ENCODE data around the gene ENO2.

ENO2 gene

DNA sequence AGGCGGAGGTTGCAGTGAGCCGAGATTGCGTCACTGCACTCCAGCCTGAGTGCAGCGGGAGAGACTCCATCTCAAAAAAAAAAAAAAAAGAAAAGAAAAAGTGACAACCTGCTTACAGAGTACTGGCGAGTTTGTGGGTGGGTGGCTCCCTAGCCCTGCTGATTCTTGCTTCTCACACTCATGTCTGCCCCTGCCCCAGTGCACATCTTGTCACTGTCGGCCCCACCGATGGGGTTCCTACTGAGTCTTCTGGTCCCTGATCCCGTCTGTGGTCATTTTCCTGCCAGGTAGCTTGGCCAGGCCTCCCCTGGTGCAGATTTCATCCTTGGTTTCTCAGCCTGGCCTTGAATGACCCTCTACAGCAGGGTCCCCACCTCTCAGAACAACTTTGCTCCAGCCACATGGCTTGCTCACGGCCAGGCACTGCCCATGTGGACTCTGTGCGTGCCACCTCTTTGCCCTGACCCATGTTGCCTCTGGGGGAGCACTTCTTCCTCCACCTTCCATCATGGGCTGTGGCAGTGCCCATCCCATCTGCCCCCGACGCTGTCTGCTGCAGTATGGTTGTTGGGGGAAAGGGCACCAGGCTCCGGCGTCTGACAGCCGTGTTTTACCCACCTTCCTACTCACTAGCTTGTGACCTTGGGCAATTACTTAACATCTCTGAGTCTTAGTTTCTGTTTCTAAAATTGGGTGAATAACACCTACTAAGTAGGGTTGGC lies 34.7 kb downstream of the ENO2 start:
- DNase-seq (ENCODE audit: low read depth, low spot score): no peak

DNA sequence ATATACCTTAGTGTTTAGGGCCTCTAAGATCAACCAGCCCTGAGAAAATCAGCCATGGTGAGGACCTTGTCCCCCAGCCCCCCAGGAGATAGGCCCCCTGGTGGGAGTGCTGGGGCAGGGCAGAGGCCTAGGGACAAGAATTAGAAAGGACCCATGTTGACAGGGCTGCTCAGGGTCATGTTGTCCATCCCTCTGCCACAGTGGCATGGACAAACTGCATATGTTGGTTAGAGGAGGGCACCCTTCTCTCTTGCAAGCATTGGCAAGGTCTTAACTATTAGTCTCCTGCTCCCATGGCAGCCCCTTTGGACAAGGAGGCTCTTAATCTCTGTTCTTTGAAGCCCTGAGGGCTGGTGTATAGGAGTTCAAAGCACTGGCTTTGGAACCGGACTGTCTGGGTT lies 36.0 kb downstream of the ENO2 start:
- DNase-seq (ENCODE audit: low read depth, low spot score): peak; percentile 39

DNA sequence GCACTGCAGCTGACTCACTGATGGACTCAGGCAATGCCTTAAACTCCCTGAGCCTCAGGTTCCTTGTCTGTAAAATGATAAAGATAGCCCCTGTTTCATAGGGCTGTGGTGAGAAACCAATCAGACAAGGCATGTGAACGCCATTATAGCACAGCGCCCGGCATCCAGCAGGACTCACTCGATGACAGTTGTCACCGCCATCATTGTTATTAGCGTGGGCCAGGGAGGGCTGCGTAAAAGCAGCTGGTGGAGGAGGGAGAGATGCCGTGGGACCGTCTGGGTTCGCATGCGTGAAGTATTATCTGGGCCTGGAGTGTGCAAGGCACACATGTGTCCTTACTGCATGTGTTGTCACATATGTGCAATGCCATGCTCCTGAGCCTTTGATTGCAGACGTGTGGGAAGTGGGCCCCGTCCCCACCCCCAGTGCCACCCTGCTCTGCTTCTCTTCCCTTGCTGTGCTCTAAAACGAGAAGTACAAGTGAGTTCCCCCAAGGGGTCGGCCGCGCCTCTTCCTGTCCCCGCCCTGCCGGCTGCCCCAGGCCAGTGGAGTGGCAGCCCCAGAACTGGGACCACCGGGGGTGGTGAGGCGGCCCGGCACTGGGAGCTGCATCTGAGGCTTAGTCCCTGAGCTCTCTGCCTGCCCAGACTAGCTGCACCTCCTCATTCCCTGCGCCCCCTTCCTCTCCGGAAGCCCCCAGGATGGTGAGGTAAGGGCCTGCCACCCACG lies 36.6 kb downstream of the ENO2 start, which contains the start of gene PTPN6:
TSS of gene PTPN6 (plus strand) at position 546 of the 730 bp plus-strand sequence. CDS start at position 703, 157 bp downstream.
- no peak for DNase-seq (ENCODE audit: low read depth, low spot score)

DNA sequence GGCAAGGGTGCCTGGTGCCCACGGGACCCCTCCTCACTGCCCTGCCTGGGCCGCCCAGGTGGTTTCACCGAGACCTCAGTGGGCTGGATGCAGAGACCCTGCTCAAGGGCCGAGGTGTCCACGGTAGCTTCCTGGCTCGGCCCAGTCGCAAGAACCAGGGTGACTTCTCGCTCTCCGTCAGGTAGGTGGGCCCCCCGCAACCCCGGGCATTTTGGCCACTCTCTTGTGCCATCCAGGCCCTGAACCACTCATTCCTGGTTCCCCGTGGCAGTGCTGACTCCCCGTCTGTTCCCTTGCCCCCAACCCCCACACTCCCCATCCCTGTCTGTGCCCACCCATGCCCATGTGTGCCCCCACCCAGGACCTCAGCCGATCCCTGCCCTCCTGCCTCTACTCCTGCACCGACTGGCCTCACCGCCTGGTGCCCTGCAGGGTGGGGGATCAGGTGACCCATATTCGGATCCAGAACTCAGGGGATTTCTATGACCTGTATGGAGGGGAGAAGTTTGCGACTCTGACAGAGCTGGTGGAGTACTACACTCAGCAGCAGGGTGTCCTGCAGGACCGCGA lies 37.3 kb downstream of the ENO2 start:
- no peak for DNase-seq (ENCODE audit: low read depth, low spot score)

DNA sequence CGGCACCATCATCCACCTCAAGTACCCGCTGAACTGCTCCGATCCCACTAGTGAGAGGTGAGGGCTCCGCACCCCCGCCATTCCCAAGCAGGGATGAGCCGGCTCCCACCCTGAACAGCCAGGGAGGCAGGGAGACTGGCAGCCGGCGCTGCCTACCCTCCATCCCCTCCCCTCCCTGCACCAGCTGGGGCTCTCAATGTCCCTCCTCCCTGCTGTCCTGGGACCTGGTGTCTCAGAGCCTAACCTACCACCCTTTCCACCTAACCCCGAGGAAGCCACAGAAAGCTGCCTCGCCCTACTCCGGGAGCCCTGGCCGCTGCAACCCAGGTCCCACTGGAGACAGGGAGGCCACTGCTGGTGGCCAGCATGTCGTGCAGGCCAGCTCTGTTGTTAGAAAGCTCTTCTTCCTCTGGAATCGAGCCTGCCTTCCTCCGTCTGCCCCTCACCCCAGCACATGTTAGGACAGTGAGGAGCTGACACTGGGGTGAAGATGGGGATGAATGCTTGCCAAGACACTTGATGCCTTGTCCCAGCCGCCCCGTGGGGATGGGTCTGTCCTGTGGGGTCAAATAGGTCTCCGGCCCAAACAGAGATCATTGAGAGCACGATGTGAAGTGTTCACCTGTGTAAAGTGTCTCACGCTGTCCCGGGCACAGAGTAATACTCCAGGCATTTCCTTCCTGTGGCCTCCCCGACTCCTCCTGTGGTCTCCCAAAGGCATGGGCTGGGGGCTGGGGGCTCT lies 37.9 kb downstream of the ENO2 start:
- DNase-seq (ENCODE audit: low read depth, low spot score): no peak

DNA sequence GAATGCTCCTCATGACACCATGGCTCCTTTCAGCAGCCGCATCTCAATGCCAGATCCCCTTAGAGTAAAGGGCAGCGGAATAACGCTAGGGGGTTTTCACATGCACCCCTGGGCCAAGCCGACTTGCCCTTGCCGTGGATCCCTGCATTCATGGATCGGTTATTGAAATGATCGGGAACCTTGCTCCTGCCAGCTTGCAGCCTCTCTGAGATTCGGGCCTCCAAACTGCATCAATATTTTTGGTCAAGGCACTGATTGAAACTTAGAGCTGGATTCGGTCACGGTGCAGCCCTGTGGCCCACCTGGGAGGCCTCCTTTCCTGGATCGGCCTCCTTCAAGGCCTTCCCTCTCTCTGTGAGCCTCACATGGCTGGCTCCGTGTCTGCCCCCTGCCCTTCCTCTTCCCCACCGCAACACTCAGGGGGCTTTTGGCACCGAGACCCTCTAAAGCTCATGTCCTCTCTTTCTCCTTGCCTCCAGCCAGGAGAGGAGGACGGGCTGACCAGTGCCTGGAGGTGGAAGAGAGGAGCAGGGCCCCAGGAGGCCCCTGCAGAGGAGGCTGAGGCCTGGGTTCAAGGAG lies 38.6 kb downstream of the ENO2 start:
- no peak for DNase-seq (ENCODE audit: low read depth, low spot score)

DNA sequence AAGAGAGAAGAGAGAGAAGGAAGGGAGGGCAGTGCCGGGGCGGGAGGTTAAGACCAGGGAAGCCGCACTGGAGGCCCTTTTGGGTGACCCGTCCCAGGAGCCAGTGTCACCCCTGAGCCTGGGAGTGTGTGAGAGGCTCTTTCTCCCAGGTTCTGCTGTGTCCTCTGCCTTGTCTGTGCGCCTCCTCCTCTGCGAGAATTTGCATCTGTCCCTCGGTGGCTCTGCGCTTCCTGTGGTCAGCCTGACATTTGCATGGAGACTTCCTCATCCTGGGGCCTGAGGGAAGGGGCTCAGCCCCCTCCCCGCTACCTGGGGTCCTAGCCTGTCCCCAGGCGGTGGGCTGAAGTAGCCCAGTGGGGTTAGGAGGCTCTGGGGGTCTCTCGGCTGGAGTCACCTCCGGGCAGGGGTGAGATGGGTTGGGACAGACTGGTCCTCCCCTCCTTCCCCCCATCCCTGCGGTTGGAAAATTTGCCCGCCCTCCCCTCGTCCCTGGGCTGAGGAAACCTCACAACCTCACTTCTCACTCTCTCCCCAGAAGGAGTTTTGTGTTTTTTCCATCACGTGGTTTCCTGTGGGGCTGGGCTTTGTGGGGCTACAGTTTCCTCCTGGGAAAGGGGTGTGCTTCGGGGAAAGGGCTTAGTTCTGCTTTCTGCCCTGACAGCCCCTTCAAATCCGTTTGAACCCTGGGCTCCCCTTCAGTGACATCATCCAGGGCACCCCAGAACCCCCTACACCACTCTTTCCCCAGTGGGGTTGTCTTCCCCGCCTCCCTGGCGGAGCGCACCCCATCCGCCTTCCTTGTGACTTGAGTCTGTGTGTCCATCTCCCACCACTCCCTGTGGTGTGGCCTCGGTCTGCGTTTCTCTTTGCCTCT lies 39.3 kb downstream of the ENO2 start:
- DNase-seq (ENCODE audit: low read depth, low spot score): no peak

DNA sequence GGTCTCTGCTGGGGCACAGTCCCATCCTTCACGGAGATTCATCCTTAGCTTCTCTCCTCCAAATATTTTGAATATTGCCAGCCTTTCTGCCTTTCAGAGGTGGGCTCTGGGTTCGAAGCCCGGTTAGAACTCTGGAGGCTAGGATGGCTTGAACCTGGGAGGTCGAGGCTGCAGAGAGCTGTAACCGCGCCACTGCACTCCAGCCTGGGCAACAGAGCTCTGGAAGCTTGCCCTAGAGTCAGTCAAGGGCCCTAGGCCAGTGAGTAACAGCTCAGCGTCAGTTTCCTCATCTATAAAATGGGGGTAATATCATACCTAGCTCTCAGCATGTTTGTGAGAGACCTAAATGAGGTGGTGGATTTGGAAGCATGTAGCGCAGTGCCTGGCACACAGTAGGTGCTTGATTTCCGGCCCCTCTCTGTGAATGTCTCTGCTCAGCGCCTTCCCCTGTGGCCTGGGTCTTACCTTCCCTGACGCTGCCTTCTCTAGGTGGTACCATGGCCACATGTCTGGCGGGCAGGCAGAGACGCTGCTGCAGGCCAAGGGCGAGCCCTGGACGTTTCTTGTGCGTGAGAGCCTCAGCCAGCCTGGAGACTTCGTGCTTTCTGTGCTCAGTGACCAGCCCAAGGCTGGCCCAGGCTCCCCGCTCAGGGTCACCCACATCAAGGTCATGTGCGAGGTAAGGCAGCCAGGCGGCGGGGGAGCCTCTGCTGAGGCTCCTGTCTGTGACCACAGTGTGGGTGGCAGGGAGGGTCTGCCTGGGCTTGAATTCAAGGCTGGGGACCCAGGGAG lies 40.1 kb downstream of the ENO2 start:
- DNase-seq (ENCODE audit: low read depth, low spot score): no peak

DNA sequence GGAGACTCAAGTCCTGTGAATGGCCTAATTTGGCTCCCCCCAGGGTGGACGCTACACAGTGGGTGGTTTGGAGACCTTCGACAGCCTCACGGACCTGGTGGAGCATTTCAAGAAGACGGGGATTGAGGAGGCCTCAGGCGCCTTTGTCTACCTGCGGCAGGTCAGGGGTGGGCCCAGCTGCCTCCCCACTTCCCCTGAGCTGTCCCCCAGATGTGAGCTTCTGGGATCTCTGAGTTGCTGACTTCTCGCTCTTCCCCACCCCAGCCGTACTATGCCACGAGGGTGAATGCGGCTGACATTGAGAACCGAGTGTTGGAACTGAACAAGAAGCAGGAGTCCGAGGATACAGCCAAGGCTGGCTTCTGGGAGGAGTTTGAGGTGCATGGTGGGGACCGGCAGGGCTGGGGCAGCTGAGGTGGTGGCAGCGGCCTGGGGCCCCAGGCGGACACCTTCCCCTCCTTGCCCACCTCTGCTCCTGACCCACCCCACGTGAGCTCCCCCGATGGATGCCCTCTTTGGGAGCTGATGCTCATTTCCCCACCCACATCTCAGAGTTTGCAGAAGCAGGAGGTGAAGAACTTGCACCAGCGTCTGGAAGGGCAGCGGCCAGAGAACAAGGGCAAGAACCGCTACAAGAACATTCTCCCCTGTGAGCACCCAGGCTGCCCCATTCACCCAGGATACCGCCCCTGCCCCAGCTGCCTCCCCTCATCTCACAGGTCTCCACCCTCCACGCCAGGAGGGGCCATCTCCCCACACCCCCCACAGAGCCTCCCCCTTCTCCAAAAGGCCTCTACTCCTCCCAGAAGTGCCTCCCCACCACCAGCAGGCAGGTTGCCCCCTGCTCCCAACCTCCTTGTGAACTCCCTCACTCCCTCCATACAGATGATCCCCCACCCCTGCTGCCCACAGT lies 41.0 kb downstream of the ENO2 start:
- no peak for DNase-seq (ENCODE audit: low read depth, low spot score)

DNA sequence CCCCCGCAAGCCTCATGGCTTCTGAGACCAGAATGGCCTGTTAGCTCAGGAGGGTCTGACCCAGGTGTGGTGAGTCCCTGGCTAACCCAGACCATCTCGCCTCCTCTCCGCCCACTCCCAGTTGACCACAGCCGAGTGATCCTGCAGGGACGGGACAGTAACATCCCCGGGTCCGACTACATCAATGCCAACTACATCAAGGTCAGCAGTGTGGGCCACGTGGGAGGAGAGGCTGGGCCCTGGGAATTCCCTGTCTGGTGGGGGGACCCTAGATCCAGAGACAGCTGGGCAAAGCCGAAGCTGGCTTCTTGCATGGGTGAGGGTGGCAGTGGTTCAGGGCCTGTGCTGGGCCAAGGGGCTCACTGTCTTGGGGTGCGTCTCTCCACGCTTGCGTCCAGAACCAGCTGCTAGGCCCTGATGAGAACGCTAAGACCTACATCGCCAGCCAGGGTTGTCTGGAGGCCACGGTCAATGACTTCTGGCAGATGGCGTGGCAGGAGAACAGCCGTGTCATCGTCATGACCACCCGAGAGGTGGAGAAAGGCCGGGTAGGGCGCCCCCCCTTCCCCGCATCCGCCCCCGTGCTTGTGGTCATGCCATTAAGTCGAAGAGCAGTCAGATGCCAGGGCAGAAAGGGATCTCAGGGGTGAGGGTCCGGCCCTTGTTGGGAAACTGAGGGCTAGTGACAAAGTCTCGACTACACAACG lies 41.8 kb downstream of the ENO2 start:
- DNase-seq (ENCODE audit: low read depth, low spot score): no peak

DNA sequence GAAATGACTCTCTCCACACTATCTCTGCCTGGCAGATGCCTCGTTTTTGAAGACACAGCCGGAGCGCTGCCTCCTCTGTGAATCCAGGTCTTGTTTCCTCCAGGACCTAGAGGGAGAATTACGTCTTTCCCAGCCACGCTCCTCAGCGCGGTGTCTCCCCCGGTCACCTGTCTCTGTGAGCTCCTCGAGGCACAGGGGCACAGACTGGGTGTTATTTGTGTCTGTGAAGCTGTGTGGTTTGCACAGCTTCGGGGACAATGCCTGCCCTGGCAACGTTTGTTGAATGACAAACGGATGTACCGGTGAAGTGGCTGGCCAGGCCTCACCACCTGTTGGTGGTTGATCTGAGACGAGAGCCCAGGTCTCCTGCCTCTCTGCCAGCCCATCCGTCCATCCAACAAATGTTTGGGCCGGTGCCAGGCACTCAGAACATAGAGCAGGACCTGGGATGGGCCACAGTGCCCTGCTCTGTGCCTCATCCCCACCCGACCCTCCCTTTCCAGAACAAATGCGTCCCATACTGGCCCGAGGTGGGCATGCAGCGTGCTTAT lies 42.8 kb downstream of the ENO2 start:
- DNase-seq (ENCODE audit: low read depth, low spot score): no peak

DNA sequence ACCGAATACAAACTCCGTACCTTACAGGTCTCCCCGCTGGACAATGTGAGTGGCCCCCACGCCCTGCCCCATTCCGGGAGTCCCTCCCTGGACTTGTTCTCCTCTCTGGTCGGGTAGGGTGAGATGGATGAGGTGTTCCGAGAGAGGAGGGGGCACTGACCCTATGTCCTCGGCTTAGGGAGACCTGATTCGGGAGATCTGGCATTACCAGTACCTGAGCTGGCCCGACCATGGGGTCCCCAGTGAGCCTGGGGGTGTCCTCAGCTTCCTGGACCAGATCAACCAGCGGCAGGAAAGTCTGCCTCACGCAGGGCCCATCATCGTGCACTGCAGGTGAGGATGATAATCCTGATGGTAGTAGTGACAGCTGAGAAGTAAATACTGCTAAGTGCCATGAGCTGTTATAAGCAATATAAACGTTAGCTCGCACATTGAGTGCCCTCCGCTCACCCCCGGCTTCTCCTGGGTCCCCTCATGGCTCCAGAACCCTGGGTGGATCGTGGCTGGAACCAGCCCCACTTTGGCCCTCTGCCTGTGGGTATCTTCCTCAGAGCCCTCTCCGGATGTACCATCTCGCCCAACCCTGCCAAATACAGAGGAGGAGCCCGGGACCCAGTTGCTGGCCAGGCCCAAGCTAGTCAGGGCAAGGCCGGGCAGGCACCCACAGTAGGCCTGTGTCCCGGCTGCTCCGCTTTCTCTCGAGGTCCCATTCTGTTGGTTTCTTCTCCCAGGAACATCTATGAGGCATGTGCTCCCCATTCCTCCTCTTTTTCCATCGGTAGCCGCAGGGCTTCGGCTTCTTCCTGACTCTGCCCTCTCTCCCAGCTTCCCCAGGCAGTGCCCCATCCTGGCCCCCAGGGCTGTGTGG lies 43.6 kb downstream of the ENO2 start:
- no peak for DNase-seq (ENCODE audit: low read depth, low spot score)

DNA sequence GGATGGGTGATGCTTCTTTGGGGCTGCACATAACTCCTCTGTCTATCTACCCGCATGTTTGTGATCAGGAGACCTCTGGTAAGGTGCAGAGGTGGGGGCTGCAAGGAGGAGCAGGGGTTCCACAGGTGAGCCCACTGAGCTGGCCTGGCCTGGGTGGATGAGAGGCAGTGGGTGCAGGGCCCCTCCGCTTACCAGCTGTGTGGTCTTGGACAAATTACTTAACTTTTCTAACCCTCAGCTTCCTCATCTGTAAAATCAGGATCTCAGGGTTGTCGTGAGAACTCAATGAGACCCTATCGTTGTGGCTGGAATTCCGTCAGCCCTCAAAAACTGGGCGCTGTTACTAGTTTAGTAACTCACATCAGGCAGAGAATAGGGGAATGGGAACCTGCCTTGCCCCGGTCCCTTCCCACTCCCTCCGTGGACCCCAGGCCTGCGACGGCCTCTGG lies 44.3 kb downstream of the ENO2 start:
- DNase-seq (ENCODE audit: low read depth, low spot score): no peak

DNA sequence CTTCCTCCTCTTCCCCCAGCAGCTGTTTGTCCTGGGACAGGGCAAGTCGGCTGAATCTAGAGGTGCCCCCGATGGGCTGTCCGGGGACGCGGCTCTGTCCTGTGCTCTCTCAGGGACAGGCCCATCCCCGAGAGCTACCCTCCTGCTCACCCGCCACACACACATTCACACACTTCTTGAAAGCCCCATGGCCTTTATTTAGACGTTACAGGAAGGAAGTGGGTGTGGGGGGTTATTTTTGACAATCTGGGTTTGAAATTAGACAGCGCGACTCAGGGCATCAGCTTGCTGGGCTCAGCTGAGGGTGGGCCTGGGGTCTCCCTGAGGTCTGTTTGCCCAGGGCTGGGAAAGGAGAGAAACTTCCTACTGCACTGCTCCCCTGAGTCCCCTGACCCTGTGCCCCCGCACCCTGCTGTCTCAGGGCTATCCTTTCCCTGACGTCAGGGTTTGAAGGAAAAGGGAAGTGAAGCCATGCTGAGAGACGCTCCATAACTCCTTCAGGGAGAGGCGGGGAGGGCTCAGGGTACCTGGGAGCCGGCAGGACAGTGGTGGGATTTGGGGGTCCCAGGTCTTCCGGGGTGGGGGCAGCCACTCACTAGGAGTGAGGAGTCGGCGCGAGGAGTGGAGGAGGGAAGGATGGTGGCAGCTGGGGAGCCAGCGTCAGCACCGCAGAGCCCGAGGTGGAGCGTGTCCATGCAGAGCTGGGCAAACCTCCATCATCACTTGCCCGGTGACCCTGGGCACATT lies 44.9 kb downstream of the ENO2 start:
- no peak for DNase-seq (ENCODE audit: low read depth, low spot score)

DNA sequence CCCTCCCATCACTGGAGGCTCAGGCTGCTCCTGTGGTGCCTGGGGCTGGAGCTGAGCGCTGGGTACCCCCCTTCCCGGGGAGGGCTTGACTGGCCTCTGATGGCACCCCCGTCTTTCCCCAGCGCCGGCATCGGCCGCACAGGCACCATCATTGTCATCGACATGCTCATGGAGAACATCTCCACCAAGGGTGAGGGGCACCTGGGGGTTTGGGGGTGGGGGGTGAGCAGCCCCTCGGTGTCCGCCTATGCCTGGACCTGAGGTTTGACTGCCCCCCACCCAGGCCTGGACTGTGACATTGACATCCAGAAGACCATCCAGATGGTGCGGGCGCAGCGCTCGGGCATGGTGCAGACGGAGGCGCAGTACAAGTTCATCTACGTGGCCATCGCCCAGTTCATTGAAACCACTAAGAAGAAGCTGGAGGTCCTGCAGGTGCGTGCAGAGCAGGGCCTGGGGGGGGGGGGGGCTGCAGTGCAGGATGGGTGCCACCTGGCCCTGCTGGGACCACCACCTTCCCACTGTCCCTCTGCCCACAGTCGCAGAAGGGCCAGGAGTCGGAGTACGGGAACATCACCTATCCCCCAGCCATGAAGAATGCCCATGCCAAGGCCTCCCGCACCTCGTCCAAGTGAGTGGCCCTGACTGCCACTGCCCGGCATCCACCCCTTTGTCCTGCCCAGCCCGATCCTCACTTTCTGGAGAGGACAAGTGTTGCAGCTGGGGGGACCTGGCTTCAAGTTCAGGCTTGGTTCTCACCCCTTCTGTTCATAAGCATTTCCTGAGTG lies 45.6 kb downstream of the ENO2 start:
- no peak for DNase-seq (ENCODE audit: low read depth, low spot score)
